Osteocyte (in vitro differentiated cells): ENCODE results near the gene CHRND. TPM values are rescaled to one million over a fixed set of nuclear protein-coding genes. Genes with fewer than 3 reads are reported as not detected.

Experiments used
- DNase-seq: peaks from one replicate; pipeline ENCODE4 v3.0.0; 2021; ENCODE audit warnings: mixed read lengths; ENCODE audit not compliant: unreplicated experiment; ENCODE audit errors: extremely low spot score
- H3K27ac Mint-ChIP-seq: one replicate; pipeline ENCODE4 v1.8.0; 2021; ENCODE audit warnings: mild to moderate bottlenecking, mixed read lengths; ENCODE audit not compliant: unreplicated experiment
- H3K27me3 Mint-ChIP-seq: one replicate; pipeline ENCODE4 v1.8.0; 2021; ENCODE audit warnings: mixed read lengths; ENCODE audit not compliant: unreplicated experiment
- H3K36me3 Mint-ChIP-seq: one replicate; pipeline ENCODE4 v1.8.0; 2021; ENCODE audit warnings: mixed read lengths; ENCODE audit not compliant: unreplicated experiment
- H3K4me1 Mint-ChIP-seq: one replicate; pipeline ENCODE4 v1.8.0; 2021; ENCODE audit warnings: mixed read lengths; ENCODE audit not compliant: unreplicated experiment
- H3K4me3 Mint-ChIP-seq: one replicate; pipeline ENCODE4 v1.8.0; 2021; ENCODE audit warnings: mild to moderate bottlenecking, moderate library complexity, mixed read lengths; ENCODE audit not compliant: unreplicated experiment
- H3K9me3 Mint-ChIP-seq: one replicate; pipeline ENCODE4 v1.8.0; 2021; ENCODE audit warnings: mixed read lengths; ENCODE audit not compliant: unreplicated experiment
- total RNA-seq: library from RNA; stranded (reverse); gene quantifications from 2 replicates; pipeline ENCODE4 v1.2.1, GENCODE V29; 2021
- TF ChIP-seq, protein P1 (sequence below): fragments of 200-600 bp; sonication (generic); IDR thresholded peaks from 2 replicates; pipeline ENCODE4 v1.5.0; 2021; ENCODE audit warnings: antibody characterized with exemption, mild to moderate bottlenecking, moderate library complexity

CHRND gene
- total RNA-seq, 1 donor from 2014 or later = not detected

GRCh38 chr2:232541961-232542714, 16.2 kb downstream of the CHRND start:
- DNase-seq = no peak
- Mint-ChIP-seq H3K9me3 (no peaks in the 10 kb centered on the region), H3K4me3 (no peak overlapping the region), H3K36me3 (peaks cover 6% of the 10 kb centered on the region), H3K27ac (no peak overlapping the region), H3K4me1 (peaks cover 2% of the 10 kb centered on the region), H3K27me3 (no peaks in the 10 kb centered on the region)
- TF ChIP-seq, protein P1, sequence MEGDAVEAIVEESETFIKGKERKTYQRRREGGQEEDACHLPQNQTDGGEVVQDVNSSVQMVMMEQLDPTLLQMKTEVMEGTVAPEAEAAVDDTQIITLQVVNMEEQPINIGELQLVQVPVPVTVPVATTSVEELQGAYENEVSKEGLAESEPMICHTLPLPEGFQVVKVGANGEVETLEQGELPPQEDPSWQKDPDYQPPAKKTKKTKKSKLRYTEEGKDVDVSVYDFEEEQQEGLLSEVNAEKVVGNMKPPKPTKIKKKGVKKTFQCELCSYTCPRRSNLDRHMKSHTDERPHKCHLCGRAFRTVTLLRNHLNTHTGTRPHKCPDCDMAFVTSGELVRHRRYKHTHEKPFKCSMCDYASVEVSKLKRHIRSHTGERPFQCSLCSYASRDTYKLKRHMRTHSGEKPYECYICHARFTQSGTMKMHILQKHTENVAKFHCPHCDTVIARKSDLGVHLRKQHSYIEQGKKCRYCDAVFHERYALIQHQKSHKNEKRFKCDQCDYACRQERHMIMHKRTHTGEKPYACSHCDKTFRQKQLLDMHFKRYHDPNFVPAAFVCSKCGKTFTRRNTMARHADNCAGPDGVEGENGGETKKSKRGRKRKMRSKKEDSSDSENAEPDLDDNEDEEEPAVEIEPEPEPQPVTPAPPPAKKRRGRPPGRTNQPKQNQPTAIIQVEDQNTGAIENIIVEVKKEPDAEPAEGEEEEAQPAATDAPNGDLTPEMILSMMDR = no peak

DNA sequence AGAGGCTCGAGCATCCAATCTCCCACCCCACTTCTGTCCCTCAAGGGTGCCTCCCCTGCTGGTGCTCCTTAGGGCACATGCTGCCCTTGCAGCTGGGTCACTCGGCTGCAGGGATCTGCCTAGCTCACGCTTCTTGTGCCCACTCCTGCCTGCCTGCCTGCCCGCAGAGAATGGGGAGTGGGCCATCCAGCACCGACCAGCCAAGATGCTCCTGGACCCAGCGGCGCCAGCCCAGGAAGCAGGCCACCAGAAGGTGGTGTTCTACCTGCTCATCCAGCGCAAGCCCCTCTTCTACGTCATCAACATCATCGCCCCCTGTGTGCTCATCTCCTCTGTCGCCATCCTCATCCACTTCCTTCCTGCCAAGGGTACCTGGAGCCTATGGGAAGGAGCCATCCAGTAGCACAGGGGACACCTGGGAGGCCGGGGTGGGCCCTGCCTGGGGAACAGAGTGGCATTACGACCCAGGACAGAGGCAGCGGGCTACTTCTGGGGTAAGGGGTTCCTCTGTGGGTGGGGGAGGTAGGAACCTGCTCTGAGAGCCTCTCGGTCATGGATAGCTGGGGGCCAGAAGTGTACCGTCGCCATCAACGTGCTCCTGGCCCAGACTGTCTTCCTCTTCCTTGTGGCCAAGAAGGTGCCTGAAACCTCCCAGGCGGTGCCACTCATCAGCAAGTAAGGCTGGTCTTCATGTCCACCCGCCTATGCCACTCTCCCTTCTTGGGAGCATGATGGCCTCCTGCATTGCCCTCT, 16.9 kb downstream of the CHRND start:
- TF ChIP-seq, protein P1 = no peak
- H3K4me3 Mint-ChIP-seq = no peak overlapping the region
- H3K27me3 Mint-ChIP-seq = no peaks in the 10 kb centered on the region
- peaks cover 2% of the 10 kb centered on the region for H3K4me1 Mint-ChIP-seq
- peaks cover 9% of the 10 kb centered on the region for H3K36me3 Mint-ChIP-seq
- H3K27ac Mint-ChIP-seq = no peak overlapping the region
- DNase-seq = no peak
- H3K9me3 Mint-ChIP-seq = no peaks in the 10 kb centered on the region

DNA sequence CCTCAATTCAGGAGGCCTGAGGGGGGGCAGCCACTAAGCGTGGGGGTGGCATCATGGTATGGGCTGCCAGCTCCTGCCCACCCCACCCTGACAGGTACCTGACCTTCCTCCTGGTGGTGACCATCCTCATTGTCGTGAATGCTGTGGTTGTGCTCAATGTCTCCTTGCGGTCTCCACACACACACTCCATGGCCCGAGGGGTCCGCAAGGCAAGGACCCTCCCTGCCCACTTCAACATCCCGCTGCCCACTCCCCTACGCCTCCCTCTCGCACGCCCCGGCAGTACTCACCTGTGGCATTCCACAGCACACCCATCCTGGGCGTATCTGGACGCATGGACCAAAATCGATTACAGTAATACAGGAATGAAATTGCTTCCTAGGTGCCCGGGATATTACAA, 17.5 kb downstream of the CHRND start:
- Mint-ChIP-seq H3K4me1 (peaks cover 2% of the 10 kb centered on the region), H3K9me3 (no peaks in the 10 kb centered on the region), H3K27me3 (no peaks in the 10 kb centered on the region), H3K36me3 (peaks cover 11% of the 10 kb centered on the region), H3K4me3 (no peak overlapping the region), H3K27ac (no peak overlapping the region)
- TF ChIP-seq, protein P1 = no peak
- DNase-seq = no peak

GRCh38 chr2:232543928-232544631, 18.1 kb downstream of the CHRND start:
- no peak overlapping the region for H3K27ac Mint-ChIP-seq
- no peak overlapping the region for H3K4me3 Mint-ChIP-seq
- no peaks in the 10 kb centered on the region for H3K27me3 Mint-ChIP-seq
- TF ChIP-seq, protein P1 = no peak
- DNase-seq = no peak
- H3K9me3 Mint-ChIP-seq = no peaks in the 10 kb centered on the region
- peaks cover 2% of the 10 kb centered on the region for H3K4me1 Mint-ChIP-seq
- H3K36me3 Mint-ChIP-seq = peaks cover 16% of the 10 kb centered on the region

GRCh38 chr2:232544674-232545073, 18.7 kb downstream of the CHRND start:
- H3K27ac Mint-ChIP-seq = no peak overlapping the region
- no peak overlapping the region for H3K4me3 Mint-ChIP-seq
- no peaks in the 10 kb centered on the region for H3K27me3 Mint-ChIP-seq
- peaks cover 18% of the 10 kb centered on the region for H3K36me3 Mint-ChIP-seq
- no peaks in the 10 kb centered on the region for H3K9me3 Mint-ChIP-seq
- peaks cover 4% of the 10 kb centered on the region for H3K4me1 Mint-ChIP-seq
- DNase-seq = no peak
- TF ChIP-seq, protein P1 = no peak
